Activated naive CD4-positive, alpha-beta T cell treated with anti-CD3 and anti-CD28 coated beads, Interleukin-2, amount 10 ng/mL, durations not matched to agents 7 days and 5 days (primary cell): ENCODE data around the gene PCK1.

Experiments
- CTCF ChIA-PET: fragments of 350-600 bp; sonication (Branson Sonifier 250); formaldehyde crosslinking; loops from one replicate; lab custom pipeline; 2021; ENCODE audit warnings: antibody characterized with exemption; lab: Charles Lee
- DNase-seq: peaks from one replicate; pipeline ENCODE4 v3.0.0-alpha.2; 2020
- H3K27ac Mint-ChIP-seq: one replicate; pipeline ENCODE4 v1.8.0; 2021; ENCODE audit warnings: mild to moderate bottlenecking, moderate library complexity, mixed read lengths
- H3K27me3 Mint-ChIP-seq: one replicate; pipeline ENCODE4 v1.8.0; 2021; ENCODE audit warnings: mild to moderate bottlenecking, mixed read lengths
- H3K36me3 Mint-ChIP-seq: one replicate; pipeline ENCODE4 v1.8.0; 2021; ENCODE audit warnings: mixed read lengths
- H3K4me1 Mint-ChIP-seq: one replicate; pipeline ENCODE4 v1.8.0; 2021; ENCODE audit warnings: mixed read lengths
- H3K4me3 Mint-ChIP-seq: one replicate; pipeline ENCODE4 v1.8.0; 2021; ENCODE audit warnings: mild to moderate bottlenecking, moderate library complexity, mixed read lengths
- H3K9me3 Mint-ChIP-seq: one replicate; pipeline ENCODE4 v1.8.0; 2021; ENCODE audit warnings: mixed read lengths

The PCK1 gene

DNA sequence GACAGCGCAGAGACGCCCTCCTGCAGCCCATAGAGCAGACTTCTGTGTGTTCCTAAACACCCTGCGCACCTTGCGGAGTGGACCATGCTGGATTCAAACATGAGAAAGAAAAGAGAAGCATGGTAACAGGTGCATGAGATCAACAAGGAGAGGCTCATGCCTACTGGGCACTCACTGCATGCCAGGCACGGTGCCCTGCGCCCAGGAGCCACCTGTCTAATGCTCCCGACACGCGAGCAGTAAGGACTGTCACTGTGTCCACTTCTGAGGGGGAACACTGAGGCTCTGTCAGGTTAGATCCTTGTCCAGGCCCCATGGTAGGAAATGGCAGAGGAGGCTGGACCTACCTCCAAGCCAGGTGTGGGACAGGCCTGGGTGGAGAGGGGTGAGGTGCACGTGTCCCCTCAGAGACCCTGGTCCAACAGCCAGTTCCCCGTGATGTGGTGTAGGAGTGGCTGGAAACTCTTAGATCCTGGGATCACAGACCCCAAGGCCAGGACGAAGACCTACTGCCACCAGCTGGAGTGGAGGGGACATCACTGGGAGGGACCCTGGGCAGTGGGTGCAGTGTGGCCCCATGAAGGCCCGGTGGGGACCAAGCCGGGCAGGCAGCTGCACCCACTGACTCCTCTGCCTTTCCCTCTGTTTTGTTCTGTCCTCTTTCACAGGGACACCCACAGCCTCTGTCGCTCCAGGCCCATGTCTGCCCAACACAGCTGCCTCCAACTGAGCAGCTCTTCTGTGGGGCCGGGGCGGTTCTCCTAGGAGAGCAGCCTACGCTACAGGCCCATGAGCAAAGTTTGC lies 29.8 kb downstream of the PCK1 start:
- Mint-ChIP-seq H3K27ac (no peak overlapping the region), H3K4me3 (no peak overlapping the region), H3K4me1 (no peaks in the 10 kb centered on the region), H3K27me3 (peaks cover 47% of the 10 kb centered on the region), H3K9me3 (peaks cover 3% of the 10 kb centered on the region), H3K36me3 (no peaks in the 10 kb centered on the region)
- no peak for DNase-seq
- CTCF ChIA-PET = interaction anchor here (0.7 to 1.4 kb wide), 3 partner anchors 11 to 91 kb away, joined by 3 to 4 read pairs (median 3); no protein-coding TSS in a partner anchor

DNA sequence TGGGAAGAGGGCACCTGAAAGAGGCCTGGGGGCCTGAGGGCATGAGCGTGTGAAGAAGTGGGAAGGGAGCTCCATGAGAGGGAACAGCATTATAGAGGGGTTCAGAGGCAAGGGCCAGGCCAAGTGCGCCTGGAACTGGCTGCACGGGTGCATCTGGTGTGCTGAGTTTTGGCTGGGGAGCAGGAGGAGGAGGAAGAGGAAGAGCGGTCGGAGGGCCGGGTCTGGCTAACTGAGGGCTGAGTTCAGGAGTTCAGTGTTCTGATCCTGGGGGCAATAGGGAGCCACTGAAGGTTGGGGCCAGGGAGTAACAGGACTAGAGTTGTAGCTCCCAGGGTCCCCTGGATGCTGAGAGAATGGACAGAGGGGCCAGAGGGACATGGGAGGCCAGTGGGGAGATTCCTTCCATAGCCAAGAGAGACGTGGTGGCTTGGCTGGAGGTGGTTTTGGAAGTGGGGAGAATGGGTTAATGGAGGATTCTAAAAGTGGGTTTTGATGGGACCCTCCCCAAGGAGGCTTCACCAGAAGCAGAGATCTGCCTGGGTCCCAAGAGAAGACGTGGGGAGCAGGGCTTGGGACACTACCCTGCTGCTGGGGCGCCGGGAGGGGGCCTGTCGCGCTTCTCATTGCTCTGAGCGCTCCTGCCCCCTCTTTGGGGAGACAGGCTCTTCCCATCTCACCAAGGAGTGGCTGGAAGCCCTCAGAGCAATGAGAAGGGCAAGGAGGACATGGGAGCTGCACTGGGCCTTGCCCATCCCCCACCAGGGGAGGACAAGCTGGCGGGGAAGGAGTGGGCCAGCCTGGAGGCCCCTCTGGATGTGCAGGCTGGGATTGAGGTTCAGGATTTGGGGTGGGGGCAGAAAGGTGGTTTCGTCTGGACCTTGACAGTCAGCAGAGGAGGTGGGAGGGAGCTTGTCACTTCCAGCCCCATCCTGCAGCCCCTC lies 30.6 kb downstream of the PCK1 start:
- peaks cover 3% of the 10 kb centered on the region for H3K9me3 Mint-ChIP-seq
- no peaks in the 10 kb centered on the region for H3K36me3 Mint-ChIP-seq
- H3K27me3 Mint-ChIP-seq = peaks cover 49% of the 10 kb centered on the region
- CTCF ChIA-PET = interaction anchor here (0.7 to 1.5 kb wide), 4 partner anchors 9 to 92 kb away, joined by 3 to 4 read pairs (median 3); no protein-coding TSS in a partner anchor
- no peaks in the 10 kb centered on the region for H3K4me1 Mint-ChIP-seq
- H3K4me3 Mint-ChIP-seq = no peak overlapping the region
- no peak overlapping the region for H3K27ac Mint-ChIP-seq
- no peak for DNase-seq

DNA sequence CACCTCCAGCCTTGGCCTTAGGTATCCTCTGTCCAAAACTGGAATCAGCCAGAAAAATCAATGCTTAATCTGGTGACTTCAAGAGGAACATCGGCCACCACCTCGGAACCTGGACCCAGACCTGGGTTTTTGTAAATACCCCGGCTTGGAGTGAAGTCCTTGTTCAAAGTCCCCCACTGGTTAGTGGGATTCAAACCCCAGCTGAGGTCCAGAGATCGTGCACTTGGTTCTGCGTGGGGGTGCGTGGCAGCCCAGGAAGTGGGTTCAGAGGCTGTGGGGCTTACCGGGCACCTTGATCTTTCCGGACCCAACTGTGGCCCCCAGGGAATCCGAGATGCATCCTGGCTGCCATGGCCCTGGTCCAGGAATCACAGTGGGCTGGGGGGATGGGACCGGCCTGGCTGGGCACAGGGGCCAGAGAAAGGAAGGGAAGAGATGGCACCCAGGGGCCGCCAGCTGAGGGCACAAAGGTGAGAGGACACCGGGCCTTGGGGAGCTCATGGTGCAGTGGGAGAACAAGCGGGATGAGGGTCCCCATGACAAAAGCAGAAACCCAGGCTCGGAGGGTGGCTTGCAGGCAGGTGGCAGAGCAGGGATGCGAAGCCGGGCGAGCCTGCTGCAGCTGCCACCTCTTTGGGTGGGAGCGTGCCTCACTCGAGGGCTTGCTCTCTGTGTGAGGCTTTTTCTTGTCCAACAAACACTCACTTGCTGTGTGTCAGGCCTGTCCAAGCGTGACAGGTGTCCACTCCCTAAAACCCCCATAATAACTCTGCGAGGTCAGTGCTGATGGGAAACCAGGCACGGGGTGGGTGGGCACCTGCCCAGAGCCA lies 31.6 kb downstream of the PCK1 start:
- DNase-seq = no peak
- no peaks in the 10 kb centered on the region for H3K4me1 Mint-ChIP-seq
- no peak overlapping the region for H3K27ac Mint-ChIP-seq
- H3K36me3 Mint-ChIP-seq = no peaks in the 10 kb centered on the region
- peaks cover 3% of the 10 kb centered on the region for H3K9me3 Mint-ChIP-seq
- peaks cover 51% of the 10 kb centered on the region for H3K27me3 Mint-ChIP-seq
- CTCF ChIA-PET = interaction anchor here (1.0 to 1.5 kb wide), 4 partner anchors 9 to 77 kb away, joined by 3 to 6 read pairs (median 4); no protein-coding TSS in a partner anchor
- no peak overlapping the region for H3K4me3 Mint-ChIP-seq

DNA sequence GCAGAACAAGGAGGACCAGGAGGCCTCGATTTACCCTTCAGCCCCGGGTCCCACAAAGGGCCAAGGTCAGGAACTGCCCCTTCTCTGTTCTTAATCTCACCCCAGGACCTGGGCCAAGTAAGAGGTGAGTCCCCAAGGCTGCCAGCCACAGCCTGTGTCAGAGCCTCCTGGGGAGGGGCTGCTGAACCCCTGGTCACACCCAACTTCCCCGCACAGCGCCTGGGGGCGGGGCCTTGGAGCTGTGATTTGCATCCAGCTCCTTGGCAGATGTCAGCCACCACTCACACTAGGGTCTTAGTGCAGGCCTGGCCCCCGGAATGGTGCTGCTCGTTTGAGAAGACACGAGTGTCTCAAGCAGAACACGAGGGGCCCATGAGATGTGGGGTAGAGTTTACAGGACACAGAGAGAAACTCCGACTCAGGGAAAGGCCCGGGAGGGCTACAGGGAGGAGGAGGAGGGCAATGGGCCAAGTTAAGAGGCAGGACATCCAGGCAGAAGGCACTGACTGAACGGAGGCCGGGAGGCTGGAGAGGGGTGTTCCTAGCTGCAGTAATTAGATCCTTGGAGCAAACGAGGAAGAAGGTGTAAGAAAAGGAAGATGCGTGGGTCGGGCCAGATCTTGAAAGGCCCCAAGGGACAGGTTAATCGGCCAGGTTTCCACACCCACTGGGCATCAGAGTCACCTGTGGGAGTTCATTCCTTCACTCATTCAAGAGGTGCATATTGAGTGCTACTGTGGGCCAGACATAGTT lies 32.4 kb downstream of the PCK1 start:
- H3K27me3 Mint-ChIP-seq = peaks cover 59% of the 10 kb centered on the region
- H3K27ac Mint-ChIP-seq = no peak overlapping the region
- no peaks in the 10 kb centered on the region for H3K4me1 Mint-ChIP-seq
- H3K4me3 Mint-ChIP-seq = no peak overlapping the region
- no peaks in the 10 kb centered on the region for H3K9me3 Mint-ChIP-seq
- DNase-seq = no peak
- CTCF ChIA-PET = interaction anchor here (1.0 to 1.5 kb wide), 4 partner anchors 9 to 78 kb away, joined by 3 to 6 read pairs (median 4); no protein-coding TSS in a partner anchor
- H3K36me3 Mint-ChIP-seq = no peaks in the 10 kb centered on the region

DNA sequence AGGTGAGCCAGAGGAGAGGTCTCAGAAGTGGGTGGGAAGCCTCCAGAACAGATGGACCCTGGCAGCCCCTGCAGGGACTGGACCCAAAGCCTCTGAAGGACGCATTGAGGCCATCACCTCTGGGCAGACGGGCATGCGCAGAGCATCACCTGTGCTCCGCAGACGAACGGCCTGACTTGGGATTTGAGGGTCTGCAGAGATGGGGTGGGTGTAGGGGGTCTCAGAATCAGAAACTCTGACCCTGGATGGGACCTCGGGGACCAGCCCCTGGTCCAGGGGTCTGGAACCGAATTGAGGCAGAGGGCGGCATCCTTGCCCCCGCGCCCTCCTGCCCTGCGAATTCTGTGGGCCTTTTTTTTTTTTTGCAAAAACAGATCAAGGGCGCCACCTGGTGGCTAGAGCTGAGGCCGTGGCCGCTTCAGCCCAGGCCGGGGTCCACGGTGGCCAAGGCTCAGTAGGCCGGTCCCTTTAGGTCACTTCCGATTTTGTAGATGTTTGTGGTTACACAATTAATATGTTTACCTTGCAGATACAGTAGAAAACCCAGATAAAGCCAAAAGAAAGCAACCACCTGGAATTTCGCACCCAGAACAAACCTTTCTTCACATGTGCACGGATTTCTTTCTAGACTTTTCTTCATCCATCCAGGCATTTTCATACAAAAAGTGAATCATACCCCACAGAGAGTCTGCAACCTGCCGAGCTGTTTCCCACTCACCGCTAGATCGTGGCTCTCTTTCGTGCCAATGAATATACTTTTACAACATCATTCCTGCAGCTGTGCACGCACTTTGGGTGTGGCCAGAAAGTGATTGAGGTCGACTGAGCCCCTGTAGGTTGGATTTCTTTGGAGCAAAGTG lies 33.4 kb downstream of the PCK1 start:
- H3K4me3 Mint-ChIP-seq = no peak overlapping the region
- H3K4me1 Mint-ChIP-seq = no peaks in the 10 kb centered on the region
- no peaks in the 10 kb centered on the region for H3K9me3 Mint-ChIP-seq
- H3K36me3 Mint-ChIP-seq = no peaks in the 10 kb centered on the region
- DNase-seq = peak; percentile 64
- no peak overlapping the region for H3K27ac Mint-ChIP-seq
- CTCF ChIA-PET = interaction anchor here (0.8 to 4.0 kb wide), 8 partner anchors 19 to 616 kb away, joined by 3 to 22 read pairs (median 4); no protein-coding TSS in a partner anchor
- peaks cover 70% of the 10 kb centered on the region for H3K27me3 Mint-ChIP-seq

DNA sequence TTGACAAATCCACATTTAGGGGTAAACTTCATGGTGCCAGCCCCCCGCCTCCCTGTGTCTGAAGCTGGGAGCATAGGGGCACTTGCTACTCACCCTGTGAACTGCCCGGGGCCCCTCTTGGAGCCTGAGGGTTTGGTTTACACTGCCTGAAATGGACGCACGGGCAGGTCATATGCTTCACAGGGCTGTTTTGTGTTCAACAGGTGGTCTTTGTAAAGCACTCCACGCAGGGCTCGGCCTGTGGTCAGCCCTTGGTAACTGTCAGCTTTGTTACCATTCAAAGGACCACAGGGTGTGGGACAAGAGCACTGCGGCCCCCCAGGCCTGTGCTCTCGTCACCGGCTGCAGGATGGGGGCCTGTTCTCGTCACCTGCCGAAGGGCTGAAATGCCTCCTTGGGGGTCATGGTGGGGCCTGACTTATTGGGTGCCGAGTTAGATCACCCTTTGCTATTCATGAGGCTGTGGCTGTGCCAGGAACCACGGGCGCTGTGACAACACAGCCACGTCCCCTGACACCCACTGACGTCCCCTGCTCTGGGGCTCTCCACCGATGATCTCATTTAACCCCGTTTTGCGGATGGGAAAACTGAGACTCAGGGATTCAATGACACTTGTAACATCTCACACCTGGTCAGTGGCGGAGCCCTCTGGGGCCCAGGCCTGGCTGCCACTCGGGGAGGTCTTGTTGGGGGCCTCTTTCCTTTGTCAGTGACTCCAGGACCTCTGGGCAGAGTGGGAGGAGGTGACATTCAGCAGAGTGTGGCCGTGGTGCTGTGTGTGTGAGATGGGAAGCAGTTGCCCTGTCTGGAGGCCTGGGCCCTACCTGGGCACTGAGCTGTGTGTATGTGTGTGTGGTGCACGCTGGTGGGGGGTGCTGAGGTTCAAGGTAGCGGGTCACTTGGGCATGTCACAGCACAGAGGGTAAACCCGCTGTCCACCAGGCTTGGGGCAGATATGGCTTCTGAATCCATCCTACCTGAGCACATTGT lies 34.4 kb downstream of the PCK1 start:
- H3K27ac Mint-ChIP-seq = no peak overlapping the region
- no peak overlapping the region for H3K4me3 Mint-ChIP-seq
- no peak for DNase-seq
- CTCF ChIA-PET = interaction anchor here (0.8 to 4.2 kb wide), 25 partner anchors 8 to 613 kb away, joined by 3 to 34 read pairs (median 6); partner anchors contain the start of gene ZBP1
- peaks cover 73% of the 10 kb centered on the region for H3K27me3 Mint-ChIP-seq
- no peaks in the 10 kb centered on the region for H3K36me3 Mint-ChIP-seq
- no peaks in the 10 kb centered on the region for H3K4me1 Mint-ChIP-seq
- H3K9me3 Mint-ChIP-seq = no peaks in the 10 kb centered on the region

DNA sequence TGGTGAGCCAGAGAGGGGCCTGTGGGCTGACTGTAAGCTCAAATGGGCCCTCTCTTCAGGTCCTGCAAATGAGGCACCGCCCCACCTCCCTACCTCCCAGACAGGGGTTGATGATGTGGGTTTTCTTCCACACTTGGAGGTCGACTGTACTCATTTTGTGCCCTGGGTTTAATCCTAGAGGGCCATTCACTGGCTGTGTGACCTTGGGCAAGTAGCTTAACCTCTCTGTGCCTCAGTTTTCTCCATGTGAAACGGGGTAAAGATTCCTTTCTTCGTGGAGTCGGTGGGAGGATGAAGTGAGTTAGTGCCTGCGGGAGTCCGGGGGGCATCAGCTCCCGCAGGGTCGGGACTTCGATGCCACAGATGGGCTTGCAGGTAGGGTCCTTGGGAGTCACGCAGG lies 35.4 kb downstream of the PCK1 start:
- no peak overlapping the region for H3K27ac Mint-ChIP-seq
- CTCF ChIA-PET = interaction anchor here (0.7 to 4.2 kb wide), 26 partner anchors 9 to 612 kb away, joined by 3 to 34 read pairs (median 6); partner anchors contain the start of gene ZBP1
- H3K4me3 Mint-ChIP-seq = no peak overlapping the region
- H3K27me3 Mint-ChIP-seq = peaks cover 79% of the 10 kb centered on the region
- H3K4me1 Mint-ChIP-seq = no peaks in the 10 kb centered on the region
- no peaks in the 10 kb centered on the region for H3K36me3 Mint-ChIP-seq
- no peaks in the 10 kb centered on the region for H3K9me3 Mint-ChIP-seq
- no peak for DNase-seq

DNA sequence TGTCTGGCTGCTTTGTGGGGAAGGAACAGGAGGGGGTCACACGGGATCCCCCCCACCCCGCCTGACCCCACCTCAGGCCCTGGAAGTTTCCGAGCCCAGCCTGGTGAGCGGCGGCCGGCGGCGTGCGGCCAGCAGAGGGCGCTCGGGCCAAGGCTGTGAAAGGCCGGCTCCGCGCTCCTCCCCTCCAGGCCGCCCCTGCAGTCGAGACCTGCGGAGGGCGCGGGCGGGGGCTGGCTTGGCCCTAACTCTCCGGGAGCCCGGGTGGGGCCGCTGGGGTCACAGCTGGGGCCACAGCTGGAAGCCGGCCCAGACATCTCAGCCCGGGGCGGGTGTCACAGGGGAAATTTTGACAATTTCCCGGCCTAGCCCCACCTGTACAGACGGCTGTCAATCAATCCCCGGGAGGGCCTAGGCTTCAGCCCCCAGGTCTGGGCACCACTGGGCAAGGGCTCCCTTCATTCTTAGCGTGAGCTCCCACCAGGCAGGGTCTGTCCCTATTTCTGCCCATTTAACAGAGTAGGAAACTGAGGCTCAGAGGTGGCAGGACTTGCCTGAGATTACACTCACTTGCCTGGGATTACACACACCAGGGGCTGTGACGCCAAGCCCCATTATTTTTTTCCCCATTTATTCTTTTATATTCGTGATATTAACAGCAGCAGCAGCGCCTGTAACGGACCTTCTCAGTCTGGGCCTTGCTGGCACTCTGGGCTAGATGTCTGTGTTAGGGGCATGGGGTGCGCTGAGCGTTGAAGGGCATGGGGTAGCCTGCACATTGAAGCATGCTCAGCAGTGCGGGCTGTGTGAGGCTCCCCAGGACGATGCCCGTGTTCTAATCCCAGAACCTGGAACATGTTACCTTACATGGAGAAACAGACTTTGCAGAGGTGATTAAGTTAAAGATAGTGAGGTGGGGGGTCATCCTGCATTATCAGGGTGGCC lies 36.4 kb downstream of the PCK1 start:
- Mint-ChIP-seq H3K4me3 (no peak overlapping the region), H3K4me1 (no peaks in the 10 kb centered on the region), H3K9me3 (no peaks in the 10 kb centered on the region), H3K27ac (no peak overlapping the region), H3K36me3 (no peaks in the 10 kb centered on the region), H3K27me3 (peaks cover 81% of the 10 kb centered on the region)
- peak; percentile 80 for DNase-seq
- CTCF ChIA-PET = interaction anchor here (0.6 to 4.2 kb wide), 20 partner anchors 8 to 611 kb away, joined by 3 to 34 read pairs (median 6); partner anchors contain the start of gene ZBP1

DNA sequence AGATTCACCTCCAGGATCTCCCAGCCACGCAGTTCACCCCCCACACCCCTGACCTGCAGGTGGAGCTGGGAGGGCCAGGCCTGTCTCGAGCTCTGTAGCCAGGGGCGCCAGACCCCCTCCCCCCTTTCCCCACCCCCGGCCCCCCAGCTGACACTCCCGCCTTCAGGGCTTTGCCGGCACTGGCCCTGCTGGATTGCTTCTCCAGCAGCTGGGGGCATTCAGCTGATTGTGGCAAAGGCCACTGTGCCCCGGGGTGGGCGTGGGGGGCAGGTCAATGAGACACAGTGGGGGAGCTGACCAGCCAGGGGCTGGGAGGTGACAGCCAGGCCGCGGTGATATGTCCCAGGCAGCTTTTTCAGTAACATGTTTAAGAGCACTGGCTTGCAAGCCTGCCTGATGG lies 37.1 kb downstream of the PCK1 start:
- no peaks in the 10 kb centered on the region for H3K9me3 Mint-ChIP-seq
- no peak for DNase-seq
- no peak overlapping the region for H3K4me3 Mint-ChIP-seq
- no peaks in the 10 kb centered on the region for H3K36me3 Mint-ChIP-seq
- peaks cover 84% of the 10 kb centered on the region for H3K27me3 Mint-ChIP-seq
- peak overlapping the region; percentile 60 for H3K27ac Mint-ChIP-seq
- CTCF ChIA-PET = interaction anchor here (0.7 to 4.2 kb wide), 5 partner anchors 23 to 609 kb away, joined by 3 to 34 read pairs (median 5); partner anchors contain the start of gene ZBP1
- no peaks in the 10 kb centered on the region for H3K4me1 Mint-ChIP-seq

DNA sequence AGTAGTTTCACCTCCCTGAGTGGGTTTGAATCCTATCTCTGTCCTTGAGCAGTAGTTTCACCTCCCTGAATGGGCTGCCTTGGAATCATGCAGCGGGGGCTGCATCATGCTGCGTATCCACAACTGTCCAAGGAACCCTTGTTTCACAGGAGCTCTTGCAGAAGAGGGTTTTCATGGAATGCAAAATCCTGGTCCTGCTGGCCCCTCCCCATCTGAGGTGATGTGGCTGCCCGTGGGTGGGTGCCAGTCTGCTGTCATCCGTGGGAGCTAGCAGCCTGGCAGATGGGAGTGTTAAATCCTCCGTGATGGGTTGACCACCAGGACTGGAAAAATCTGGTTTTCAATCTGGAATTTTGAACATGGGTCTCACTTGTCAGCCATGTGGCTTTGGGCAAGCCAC lies 37.6 kb downstream of the PCK1 start:
- CTCF ChIA-PET = interaction anchor here (0.6 to 4.2 kb wide), 6 partner anchors 23 to 612 kb away, joined by 3 to 34 read pairs (median 4); partner anchors contain the start of gene ZBP1
- H3K27me3 Mint-ChIP-seq = peaks cover 84% of the 10 kb centered on the region
- no peak for DNase-seq
- no peaks in the 10 kb centered on the region for H3K9me3 Mint-ChIP-seq
- H3K36me3 Mint-ChIP-seq = no peaks in the 10 kb centered on the region
- no peak overlapping the region for H3K27ac Mint-ChIP-seq
- no peak overlapping the region for H3K4me3 Mint-ChIP-seq
- H3K4me1 Mint-ChIP-seq = no peaks in the 10 kb centered on the region
